CD1c-positive myeloid dendritic cell (primary cell): ENCODE data around the gene ALDH1L1.

Experiments
- DNase-seq: peaks from one replicate; pipeline ENCODE4 v3.0.0-alpha.2; 2016; ENCODE audit errors: extremely low spot score

The ALDH1L1 gene

GRCh38 chr3:126119976-126120375 lies 60.4 kb downstream of the ALDH1L1 start:
- no peak for DNase-seq

- DNase-seq = no peak
These were observed 61.2 kb downstream of the ALDH1L1 start for GRCh38 chr3:126119008-126119675.

- no peak for DNase-seq
These were observed 61.8 kb downstream of the ALDH1L1 start for GRCh38 chr3:126118591-126118990.

- DNase-seq = no peak
These were observed 62.6 kb downstream of the ALDH1L1 start for GRCh38 chr3:126117786-126118185.

DNA sequence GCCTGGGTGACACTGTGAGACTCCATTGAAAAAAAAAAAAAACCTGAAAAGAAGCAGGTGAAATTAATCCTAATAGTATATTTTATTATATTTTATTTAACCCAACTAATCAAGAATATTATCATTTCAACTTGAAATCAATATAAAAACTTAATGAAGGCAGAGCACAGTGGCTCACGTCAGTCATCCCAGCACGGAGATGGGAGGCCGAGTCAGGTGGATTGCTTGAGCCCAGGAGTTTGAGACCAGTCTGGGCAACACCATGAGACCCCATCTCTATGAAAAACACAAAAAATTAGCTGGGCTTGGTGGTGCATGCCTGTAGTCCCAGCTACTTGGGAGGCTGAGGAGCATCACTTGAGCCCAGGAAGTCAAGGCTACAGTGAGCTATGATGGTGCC lies 63.2 kb downstream of the ALDH1L1 start:
- DNase-seq = no peak

- DNase-seq = no peak
These were observed 63.9 kb downstream of the ALDH1L1 start for GRCh38 chr3:126116526-126116925.

GRCh38 chr3:126114443-126115386 lies 65.7 kb downstream of the ALDH1L1 start:
- no peak for DNase-seq

DNA sequence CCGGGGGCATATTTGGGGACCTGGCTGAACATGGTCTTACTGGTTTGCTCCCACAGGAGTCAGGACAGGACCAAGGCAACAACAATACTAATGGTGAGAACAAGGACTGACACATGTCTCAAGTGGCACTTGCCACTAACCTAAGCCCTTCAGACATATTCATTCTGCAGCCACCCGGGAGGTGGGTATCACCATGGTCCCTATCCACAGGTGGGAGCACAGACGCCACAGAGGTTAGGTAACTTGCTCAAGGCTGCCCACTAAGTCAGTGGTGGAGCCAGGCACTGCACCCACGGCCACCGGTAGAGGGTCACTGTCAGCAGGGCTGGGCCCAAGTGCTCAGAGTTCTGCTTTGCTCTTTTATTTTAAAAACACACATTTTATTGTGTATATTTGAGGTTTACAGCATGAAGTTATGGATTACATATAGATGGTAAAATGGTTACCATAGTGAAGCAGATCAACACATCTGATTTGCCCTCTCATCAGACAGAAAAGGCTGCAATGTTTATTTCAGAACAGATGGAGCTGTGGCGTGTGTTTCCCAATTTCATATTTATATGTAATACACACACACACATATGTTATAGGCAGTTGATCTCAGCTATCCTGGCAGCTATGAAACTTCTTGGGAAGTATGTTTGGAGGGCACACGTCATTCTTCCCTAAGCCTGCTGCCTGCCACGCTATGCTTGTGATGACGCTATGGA lies 66.5 kb downstream of the ALDH1L1 start:
- DNase-seq = no peak

DNA sequence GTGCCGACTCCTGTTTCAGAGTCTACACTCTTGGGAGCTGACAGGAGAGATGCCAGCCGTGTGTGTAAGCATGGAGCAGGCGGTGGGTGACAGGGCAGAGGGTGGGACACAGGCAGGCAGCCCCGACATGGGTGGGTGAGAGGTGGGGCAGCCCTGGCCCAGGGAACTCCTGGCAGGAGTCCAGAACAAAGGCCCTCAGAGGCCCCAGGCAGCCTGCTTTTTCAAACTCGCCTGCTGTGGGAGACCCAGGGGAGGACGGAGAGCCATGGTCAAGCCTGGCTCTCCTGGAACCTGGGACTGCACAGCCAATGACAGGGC lies 67.2 kb downstream of the ALDH1L1 start:
- DNase-seq = no peak

- no peak for DNase-seq
These were observed 67.7 kb downstream of the ALDH1L1 start for GRCh38 chr3:126112531-126113237.

GRCh38 chr3:126111566-126112475 lies 68.6 kb downstream of the ALDH1L1 start:
- DNase-seq = no peak

DNA sequence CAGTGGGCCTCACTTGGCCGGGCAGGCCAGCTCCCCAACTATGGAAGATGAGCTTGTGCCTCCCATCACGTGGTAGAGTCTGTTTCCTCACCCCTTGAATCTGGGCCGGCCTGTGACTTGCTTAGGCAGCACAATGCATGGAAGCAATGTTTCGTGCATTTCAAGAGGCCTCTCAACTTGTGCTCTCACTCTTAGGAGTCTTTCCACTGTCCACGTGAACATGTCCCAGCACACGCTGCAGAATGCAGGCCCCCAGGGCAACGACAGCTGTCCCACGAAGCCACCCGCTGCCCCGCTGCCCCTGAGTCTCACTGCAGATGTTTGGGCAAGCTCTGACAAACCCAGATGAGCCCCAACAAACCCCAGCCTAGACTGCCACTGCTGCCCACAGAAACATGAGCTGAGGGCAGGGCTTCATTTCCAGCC lies 69.2 kb downstream of the ALDH1L1 start:
- no peak for DNase-seq

DNA sequence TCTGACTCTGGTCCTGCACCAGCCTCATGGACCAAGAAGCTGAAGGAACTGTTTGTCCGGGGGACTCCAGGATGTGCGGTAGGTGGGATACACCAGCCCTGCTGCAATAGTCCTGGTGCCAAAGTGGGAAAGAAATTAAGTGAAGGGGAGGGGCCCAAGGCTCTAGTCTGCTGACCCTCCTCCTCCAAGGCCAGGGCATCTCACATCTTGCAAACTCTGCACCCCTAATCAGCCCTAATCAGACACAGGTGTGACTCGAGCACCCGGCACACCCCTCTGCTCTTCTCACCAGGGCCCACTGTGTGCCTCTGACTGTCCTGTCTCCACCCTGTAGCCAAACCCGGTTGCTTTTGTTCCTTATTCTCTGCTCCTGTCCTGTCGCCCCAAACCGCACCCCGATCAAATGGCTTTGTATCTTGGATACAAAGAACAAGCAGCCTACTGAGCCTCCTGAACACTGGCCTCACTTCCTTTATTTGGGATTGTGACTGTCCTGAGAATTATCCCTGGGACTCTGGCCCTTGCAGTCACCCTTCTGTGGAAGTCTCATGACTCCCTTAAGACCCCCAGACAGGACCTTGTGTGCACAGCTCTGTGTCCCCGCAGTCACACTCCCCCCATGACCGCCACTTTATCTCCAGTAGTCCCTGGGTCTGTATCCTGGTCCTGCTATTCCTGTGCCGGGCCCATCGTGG lies 69.8 kb downstream of the ALDH1L1 start:
- DNase-seq = no peak

- DNase-seq = no peak
These were observed 70.5 kb downstream of the ALDH1L1 start for GRCh38 chr3:126109880-126110235.

DNA sequence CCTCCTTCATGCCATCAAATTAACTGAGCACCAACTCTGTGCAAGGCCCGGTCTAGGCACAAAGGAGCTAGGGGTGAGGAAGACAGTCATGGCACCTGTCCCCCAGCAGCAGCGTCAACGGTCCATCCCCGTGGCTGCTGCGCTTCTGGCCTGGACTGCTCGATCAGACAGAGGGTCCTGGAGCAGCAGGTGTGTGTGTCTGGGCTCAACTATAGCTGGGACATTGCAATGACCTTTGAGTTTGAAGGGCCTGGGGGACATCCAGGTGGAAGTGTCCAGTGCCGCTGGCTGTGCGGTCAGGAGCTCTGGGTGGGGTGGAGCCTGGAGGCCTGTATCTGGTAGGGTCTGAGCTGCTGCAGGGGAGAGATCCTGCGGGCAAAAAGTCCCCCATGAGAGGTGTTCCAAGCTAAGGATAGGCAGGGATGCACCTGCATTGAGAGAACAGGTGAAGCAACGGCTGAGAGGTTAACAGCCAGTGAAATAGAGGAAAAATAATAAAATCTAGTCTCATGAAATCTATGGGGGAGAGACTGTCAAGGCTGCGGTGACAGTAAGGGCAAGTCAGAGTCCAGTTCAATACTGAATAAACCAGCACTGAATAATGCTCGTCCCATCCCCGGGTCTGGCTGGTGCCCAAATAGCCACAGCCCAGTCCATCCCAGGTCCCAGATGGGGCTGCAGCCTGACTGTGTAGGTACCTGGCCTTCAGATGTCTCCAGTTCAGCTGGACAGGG lies 71.1 kb downstream of the ALDH1L1 start:
- no peak for DNase-seq

- no peak for DNase-seq
These were observed 71.7 kb downstream of the ALDH1L1 start for GRCh38 chr3:126108676-126109050.

DNA sequence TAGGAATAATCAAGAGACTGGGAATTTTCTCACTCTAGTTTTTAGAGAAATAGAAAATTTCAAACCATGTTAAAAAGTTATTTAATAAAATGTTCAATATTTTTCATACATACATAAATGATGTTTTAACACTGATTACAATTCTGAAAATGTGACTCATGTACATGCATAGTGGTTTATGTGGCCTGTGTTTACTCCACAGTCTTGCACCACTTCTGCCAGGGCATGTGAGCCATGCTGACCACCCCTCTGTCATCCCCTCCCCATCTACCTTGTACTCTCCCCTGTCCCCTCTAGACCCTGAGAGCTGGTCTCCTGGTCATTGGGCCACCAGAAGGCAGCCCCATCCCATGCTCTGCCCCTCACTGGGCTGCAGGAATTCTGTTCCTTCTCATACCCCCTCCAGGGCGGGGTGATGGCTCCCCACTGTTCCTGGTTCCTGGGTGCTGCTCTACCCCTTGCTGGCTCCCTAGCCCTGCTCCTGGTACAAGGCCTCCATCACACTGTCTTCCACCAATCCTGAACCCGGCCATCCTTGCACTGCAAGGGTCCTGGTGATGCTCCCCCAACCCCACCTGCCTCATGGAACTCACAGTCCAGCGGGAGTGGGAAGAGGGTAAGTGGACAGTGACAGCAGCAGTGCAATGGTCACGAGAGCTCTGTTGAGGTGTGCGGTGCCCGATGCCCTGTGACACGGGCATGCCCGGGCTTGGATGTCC lies 72.3 kb downstream of the ALDH1L1 start:
- no peak for DNase-seq

DNA sequence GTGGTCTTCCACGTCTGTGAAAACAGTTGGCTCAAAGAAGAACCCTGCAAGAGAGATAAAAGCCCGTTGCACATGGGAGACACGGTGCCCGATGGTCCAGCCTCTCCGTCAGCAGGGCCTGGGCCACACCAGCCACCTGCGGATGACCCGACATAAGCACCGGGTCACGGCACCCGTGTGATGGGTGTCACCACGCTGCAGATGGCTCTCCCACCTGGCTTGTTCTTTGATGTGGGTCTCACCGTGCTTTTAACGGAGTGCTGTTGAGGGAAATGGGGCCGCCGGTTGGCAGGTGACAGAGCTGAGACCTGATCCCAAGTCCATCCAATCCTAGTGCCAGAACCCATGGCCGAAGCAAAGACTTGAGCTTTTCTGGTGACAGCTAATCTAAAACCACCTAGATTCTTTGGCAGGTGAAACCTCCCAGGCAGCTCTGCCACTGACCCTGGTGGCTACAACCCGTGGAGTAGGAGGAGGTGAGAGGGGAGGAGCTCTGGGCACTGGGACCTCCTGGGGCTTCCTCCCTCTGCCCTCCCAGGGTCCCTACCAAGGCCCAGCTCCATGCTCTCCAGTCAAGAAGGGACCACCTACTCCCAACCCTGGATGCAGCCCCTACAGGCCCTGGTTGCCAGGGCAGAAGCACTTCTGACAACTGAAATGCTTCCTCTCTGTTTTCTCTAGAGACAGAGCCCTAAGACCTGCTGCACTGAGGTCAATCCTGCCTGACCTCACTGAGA lies 73.0 kb downstream of the ALDH1L1 start:
- DNase-seq = no peak
